ENCODE measurements around the gene MAST2. TPM values are rescaled to one million over a fixed set of nuclear protein-coding genes. Genes with fewer than 3 reads are reported as not detected.

Gene MAST2
- polyA plus RNA-seq, 2 donors: 10.8 to 17.4 TPM

DNA sequence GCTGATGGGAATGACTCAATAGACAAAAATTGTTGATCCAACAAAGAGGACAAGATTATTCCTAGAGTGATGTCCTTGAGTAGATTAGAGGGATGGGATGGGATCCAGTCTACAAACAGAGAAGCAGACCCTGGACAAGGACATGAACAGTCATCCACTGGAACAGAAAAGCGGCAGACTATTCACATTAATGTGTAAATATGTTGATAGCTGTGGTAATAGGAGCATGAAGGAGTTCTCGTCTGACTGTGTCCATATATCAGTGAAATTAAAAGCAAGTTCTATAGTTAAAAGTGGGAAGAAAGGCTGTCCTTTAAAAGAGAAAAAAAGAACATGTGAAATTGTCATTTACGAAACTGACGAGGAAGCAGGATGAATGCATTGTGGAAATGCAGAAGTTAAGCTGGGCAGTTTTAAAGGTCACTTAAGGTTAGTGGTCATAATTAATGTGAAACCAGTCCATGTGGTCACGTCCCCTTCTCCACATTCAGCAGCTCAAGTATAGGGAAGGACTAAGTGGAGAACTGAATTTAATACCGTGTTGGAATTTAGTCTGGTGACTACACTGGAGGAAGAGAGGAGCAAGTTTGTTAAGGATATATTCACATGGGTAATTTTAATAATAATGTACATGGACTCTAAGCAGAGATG lies 266.9 kb downstream of the MAST2 start:
- no peaks in the 10 kb centered on the region for H3K4me1 ChIP-seq (ENCODE audit: control insufficient read depth in 2 of 2, insufficient read depth in 2 of 2, low read length in 1 of 2)
- no peak overlapping the region for H3K4me3 ChIP-seq (ENCODE audit: low read depth in 1 of 2, low read length in 2 of 2)
- H3K9me3 ChIP-seq (ENCODE audit: control insufficient read depth in 2 of 2, insufficient read depth in 1 of 2, low read depth in 1 of 2, low read length in 1 of 2): no peaks in the 10 kb centered on the region
- no peaks in the 10 kb centered on the region for H3K36me3 ChIP-seq (ENCODE audit: control insufficient read depth in 2 of 2, insufficient read depth in 2 of 2, low read length in 1 of 2)
- H3K27ac ChIP-seq (ENCODE audit: low read depth in 2 of 2, low read length in 1 of 2): no peak overlapping the region
- 89% methylated on average over 6 of the region's 6 CpGs for WGBS, 2 donors
- no peaks in the 10 kb centered on the region for H3K27me3 ChIP-seq (ENCODE audit: control insufficient read depth in 1 of 2, insufficient read depth in 2 of 2, low read length in 2 of 2)

DNA sequence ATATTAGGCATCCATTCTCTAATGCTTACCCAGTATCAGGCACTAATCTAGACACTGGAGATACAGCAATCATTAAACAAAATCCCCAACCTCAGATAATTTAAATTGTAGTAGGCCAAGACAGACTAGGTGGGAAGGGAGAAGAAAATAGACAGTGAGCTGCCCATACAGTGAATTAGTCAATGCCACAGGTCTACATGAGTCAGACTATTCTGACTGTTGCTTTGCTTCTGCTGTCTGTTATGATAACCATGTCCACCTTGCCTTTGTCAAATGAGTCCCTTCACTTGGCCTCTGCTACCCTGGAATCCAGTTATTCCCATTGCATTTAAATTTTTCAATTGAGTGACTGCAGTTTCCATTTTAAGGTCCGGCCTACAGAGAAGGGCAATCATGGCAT lies 269.6 kb downstream of the MAST2 start:
- H3K4me3 ChIP-seq (ENCODE audit: low read depth in 1 of 2, low read length in 2 of 2): no peak overlapping the region
- WGBS, 2 donors: 99 to 100% methylated on average over 1 of the region's 1 CpG
- H3K9me3 ChIP-seq (ENCODE audit: control insufficient read depth in 2 of 2, insufficient read depth in 1 of 2, low read depth in 1 of 2, low read length in 1 of 2): no peaks in the 10 kb centered on the region
- H3K27ac ChIP-seq (ENCODE audit: low read depth in 2 of 2, low read length in 1 of 2): no peak overlapping the region
- H3K4me1 ChIP-seq (ENCODE audit: control insufficient read depth in 2 of 2, insufficient read depth in 2 of 2, low read length in 1 of 2): no peaks in the 10 kb centered on the region
- H3K36me3 ChIP-seq (ENCODE audit: control insufficient read depth in 2 of 2, insufficient read depth in 2 of 2, low read length in 1 of 2): no peaks in the 10 kb centered on the region
- no peaks in the 10 kb centered on the region for H3K27me3 ChIP-seq (ENCODE audit: control insufficient read depth in 1 of 2, insufficient read depth in 2 of 2, low read length in 2 of 2)

DNA sequence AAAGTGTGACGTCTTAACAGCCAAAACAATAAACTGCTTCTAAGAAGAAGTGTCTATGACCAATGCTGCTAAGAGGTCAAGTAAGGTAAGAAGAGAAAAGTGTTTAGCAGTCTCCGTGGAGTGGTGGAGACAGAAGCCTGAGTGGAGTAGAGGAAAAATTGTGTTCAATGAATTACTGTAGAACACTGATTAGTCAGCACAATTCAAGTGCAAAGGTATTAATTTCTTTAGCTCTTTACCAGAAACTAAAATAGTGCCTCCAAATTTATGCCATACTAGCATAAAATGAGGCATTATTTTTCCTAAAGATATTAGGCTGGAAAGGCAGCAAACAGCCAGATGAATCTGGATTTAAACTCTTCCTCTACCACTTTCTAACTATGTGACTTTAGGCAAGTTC lies 272.9 kb downstream of the MAST2 start:
- H3K9me3 ChIP-seq (ENCODE audit: control insufficient read depth in 2 of 2, insufficient read depth in 1 of 2, low read depth in 1 of 2, low read length in 1 of 2): no peaks in the 10 kb centered on the region
- H3K36me3 ChIP-seq (ENCODE audit: control insufficient read depth in 2 of 2, insufficient read depth in 2 of 2, low read length in 1 of 2): no peaks in the 10 kb centered on the region
- no peaks in the 10 kb centered on the region for H3K27me3 ChIP-seq (ENCODE audit: control insufficient read depth in 1 of 2, insufficient read depth in 2 of 2, low read length in 2 of 2)
- no peak overlapping the region for H3K27ac ChIP-seq (ENCODE audit: low read depth in 2 of 2, low read length in 1 of 2)
- H3K4me1 ChIP-seq (ENCODE audit: control insufficient read depth in 2 of 2, insufficient read depth in 2 of 2, low read length in 1 of 2): no peaks in the 10 kb centered on the region
- no peak overlapping the region for H3K4me3 ChIP-seq (ENCODE audit: low read depth in 1 of 2, low read length in 2 of 2)
- 91 to 92% methylated on average over 2 of the region's 2 CpGs for WGBS, 2 donors

DNA sequence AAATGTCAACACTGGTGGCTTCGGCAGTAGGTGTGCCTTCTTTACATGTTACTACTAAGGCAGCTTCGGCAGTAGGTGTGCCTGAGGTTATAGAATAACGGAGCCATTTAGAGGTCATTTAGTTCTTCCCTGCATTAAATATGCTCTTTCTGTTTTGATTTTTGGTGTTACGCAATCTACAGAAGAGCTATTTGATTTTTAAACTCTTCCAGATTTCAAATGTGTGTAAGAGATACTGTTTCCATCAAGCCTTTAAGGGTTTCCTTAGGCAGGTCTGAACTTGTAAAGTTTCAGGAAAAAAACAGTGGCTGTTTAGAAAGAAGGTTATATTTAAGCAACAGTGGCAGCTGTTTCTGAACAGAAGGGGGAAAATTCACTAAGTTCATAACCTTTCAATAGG lies 274.2 kb downstream of the MAST2 start:
- no peak overlapping the region for H3K27ac ChIP-seq (ENCODE audit: low read depth in 2 of 2, low read length in 1 of 2)
- H3K4me3 ChIP-seq (ENCODE audit: low read depth in 1 of 2, low read length in 2 of 2): no peak overlapping the region
- WGBS, 2 donors: 61 to 70% methylated on average over 4 of the region's 4 CpGs
- H3K27me3 ChIP-seq (ENCODE audit: control insufficient read depth in 1 of 2, insufficient read depth in 2 of 2, low read length in 2 of 2): no peaks in the 10 kb centered on the region
- no peaks in the 10 kb centered on the region for H3K4me1 ChIP-seq (ENCODE audit: control insufficient read depth in 2 of 2, insufficient read depth in 2 of 2, low read length in 1 of 2)
- H3K9me3 ChIP-seq (ENCODE audit: control insufficient read depth in 2 of 2, insufficient read depth in 1 of 2, low read depth in 1 of 2, low read length in 1 of 2): no peaks in the 10 kb centered on the region
- no peaks in the 10 kb centered on the region for H3K36me3 ChIP-seq (ENCODE audit: control insufficient read depth in 2 of 2, insufficient read depth in 2 of 2, low read length in 1 of 2)

DNA sequence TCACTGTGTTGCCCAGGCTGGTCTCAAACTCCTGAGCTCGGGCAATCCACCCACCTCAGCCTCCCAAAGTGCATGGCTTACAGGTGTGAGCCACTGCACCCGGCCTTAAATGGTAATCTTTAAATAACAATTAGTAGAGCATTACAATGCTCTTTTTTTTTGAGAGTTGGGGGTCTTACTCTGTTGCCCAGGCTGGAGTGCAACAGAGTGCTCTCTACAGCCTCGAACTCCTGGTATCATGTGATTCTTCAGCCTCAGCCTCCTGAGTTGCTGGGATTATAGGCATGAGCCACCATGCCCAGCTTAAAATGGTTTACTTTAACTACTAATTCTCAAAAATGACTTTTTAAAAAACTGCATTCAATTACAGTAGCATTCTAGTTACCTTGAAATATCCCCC lies 276.8 kb downstream of the MAST2 start:
- no peaks in the 10 kb centered on the region for H3K4me1 ChIP-seq (ENCODE audit: control insufficient read depth in 2 of 2, insufficient read depth in 2 of 2, low read length in 1 of 2)

DNA sequence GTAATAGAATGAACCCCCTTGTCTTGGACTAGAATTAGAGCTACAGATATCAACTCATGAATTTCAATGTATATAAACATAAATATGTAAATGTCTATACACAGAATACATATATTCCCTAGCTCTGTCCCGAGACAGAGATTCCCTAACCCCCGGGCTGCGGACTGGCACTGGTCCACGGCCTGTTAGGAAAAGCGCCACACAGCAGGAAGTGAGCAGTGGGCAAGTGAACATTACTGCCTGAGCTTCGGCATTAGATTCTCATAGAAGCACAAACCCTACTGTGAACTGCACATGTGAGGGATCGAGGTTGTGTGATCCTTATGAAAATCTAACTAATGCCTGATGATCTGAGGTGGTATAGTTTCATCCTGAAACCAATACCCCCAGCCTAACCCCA lies 277.8 kb downstream of the MAST2 start:
- Histone ChIP-seq H3K4me3 (ENCODE audit: low read depth in 1 of 2, low read length in 2 of 2) (no peak overlapping the region), H3K4me1 (ENCODE audit: control insufficient read depth in 2 of 2, insufficient read depth in 2 of 2, low read length in 1 of 2) (no peaks in the 10 kb centered on the region), H3K36me3 (ENCODE audit: control insufficient read depth in 2 of 2, insufficient read depth in 2 of 2, low read length in 1 of 2) (no peaks in the 10 kb centered on the region), H3K27ac (ENCODE audit: low read depth in 2 of 2, low read length in 1 of 2) (no peak overlapping the region), H3K27me3 (ENCODE audit: control insufficient read depth in 1 of 2, insufficient read depth in 2 of 2, low read length in 2 of 2) (no peaks in the 10 kb centered on the region), H3K9me3 (ENCODE audit: control insufficient read depth in 2 of 2, insufficient read depth in 1 of 2, low read depth in 1 of 2, low read length in 1 of 2) (no peaks in the 10 kb centered on the region)
- WGBS, 2 donors: 72 to 79% methylated on average over 7 of the region's 7 CpGs

More for the DNA sequence above, 276.8 kb downstream of the MAST2 start:
- no peaks in the 10 kb centered on the region for H3K9me3 ChIP-seq (ENCODE audit: control insufficient read depth in 2 of 2, insufficient read depth in 1 of 2, low read depth in 1 of 2, low read length in 1 of 2)
- no peaks in the 10 kb centered on the region for H3K27me3 ChIP-seq (ENCODE audit: control insufficient read depth in 1 of 2, insufficient read depth in 2 of 2, low read length in 2 of 2)
- no peaks in the 10 kb centered on the region for H3K36me3 ChIP-seq (ENCODE audit: control insufficient read depth in 2 of 2, insufficient read depth in 2 of 2, low read length in 1 of 2)
- H3K4me3 ChIP-seq (ENCODE audit: low read depth in 1 of 2, low read length in 2 of 2): no peak overlapping the region
- 82 to 83% methylated on average over 3 of the region's 3 CpGs for WGBS, 2 donors
- H3K27ac ChIP-seq (ENCODE audit: low read depth in 2 of 2, low read length in 1 of 2): no peak overlapping the region

DNA sequence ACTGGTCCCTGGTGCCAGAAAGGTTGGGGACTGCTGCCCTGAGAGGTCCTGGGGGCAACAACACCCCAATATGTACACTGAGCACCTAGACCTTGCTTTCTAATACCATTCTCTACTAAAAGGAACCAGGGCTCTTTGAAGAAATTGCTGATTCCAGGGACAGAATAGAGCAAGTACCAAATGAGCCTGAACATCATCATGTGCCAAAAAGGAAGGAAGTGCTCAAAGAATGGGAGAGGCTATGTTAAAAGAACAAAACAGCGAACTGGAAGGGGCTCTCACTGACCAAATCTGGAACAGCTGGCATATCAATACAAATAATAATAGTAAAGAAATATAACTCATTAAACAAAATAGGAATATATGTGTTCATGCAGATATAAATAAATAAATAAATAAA lies 278.2 kb downstream of the MAST2 start:
- Histone ChIP-seq H3K4me3 (ENCODE audit: low read depth in 1 of 2, low read length in 2 of 2) (no peak overlapping the region), H3K4me1 (ENCODE audit: control insufficient read depth in 2 of 2, insufficient read depth in 2 of 2, low read length in 1 of 2) (no peaks in the 10 kb centered on the region), H3K27ac (ENCODE audit: low read depth in 2 of 2, low read length in 1 of 2) (no peak overlapping the region), H3K9me3 (ENCODE audit: control insufficient read depth in 2 of 2, insufficient read depth in 1 of 2, low read depth in 1 of 2, low read length in 1 of 2) (no peaks in the 10 kb centered on the region), H3K27me3 (ENCODE audit: control insufficient read depth in 1 of 2, insufficient read depth in 2 of 2, low read length in 2 of 2) (no peaks in the 10 kb centered on the region), H3K36me3 (ENCODE audit: control insufficient read depth in 2 of 2, insufficient read depth in 2 of 2, low read length in 1 of 2) (no peaks in the 10 kb centered on the region)
- 61 to 68% methylated on average over 1 of the region's 1 CpG for WGBS, 2 donors

DNA sequence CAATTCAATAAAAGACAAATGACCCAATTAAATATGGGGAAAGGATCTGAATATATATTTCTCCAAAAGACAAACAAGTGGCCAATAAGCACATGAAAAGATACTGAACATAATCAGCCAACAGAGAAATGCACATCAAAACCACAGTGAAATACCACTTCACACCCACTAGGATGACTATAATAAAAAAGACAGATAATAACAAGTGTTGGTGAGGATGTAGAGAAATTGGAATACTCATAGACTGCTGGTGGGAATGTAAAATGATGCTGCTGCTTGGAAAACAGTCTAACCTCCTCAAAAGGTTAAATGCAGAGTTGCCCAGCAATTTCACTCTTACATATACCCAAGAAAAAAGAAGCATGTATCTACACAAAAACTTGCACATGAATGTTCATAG lies 280.2 kb downstream of the MAST2 start:
- no peaks in the 10 kb centered on the region for H3K27me3 ChIP-seq (ENCODE audit: control insufficient read depth in 1 of 2, insufficient read depth in 2 of 2, low read length in 2 of 2)
- H3K9me3 ChIP-seq (ENCODE audit: control insufficient read depth in 2 of 2, insufficient read depth in 1 of 2, low read depth in 1 of 2, low read length in 1 of 2): no peaks in the 10 kb centered on the region
- no peak overlapping the region for H3K27ac ChIP-seq (ENCODE audit: low read depth in 2 of 2, low read length in 1 of 2)
- no peak overlapping the region for H3K4me3 ChIP-seq (ENCODE audit: low read depth in 1 of 2, low read length in 2 of 2)
- no peaks in the 10 kb centered on the region for H3K4me1 ChIP-seq (ENCODE audit: control insufficient read depth in 2 of 2, insufficient read depth in 2 of 2, low read length in 1 of 2)
- H3K36me3 ChIP-seq (ENCODE audit: control insufficient read depth in 2 of 2, insufficient read depth in 2 of 2, low read length in 1 of 2): no peaks in the 10 kb centered on the region

DNA sequence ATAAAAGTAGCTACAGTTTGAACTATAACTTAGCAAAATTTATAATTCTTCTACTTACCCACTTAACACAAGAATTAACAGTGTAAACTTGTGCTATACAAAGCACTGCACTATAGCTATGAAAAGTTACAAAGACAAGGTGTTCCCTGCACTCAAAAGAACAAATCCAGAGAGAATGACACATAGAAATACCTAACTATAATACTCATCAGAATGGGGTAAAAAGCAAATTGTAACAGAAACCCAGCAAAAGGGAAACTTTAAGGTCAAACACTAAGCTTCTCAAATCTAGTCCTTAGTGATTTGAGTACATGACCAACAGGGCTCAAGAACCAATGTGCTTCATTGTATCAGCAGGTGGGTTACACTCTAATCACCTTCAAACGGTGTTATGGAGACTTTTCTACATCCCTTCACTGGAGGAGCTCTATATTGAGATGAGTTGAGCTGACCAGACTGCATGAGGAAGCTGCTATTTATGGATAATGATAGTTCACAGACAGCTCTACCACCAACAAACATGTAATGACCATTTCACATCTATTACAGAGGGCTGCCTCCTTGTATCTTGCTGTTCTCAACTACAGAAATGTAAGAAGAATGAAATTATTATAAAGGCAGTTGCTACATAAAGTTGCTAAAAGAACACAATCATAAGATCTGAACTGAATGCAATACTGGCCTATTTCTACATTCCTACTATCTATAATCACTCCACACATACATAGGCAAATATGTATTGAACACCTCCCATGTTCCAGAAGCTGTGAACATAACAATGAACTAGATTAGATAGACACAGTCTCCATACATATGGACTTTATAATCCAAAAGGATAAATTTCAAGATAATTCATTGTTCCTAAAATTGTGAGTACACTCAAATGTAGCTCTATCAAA lies 281.4 kb downstream of the MAST2 start:
- H3K36me3 ChIP-seq (ENCODE audit: control insufficient read depth in 2 of 2, insufficient read depth in 2 of 2, low read length in 1 of 2): no peaks in the 10 kb centered on the region
- H3K27me3 ChIP-seq (ENCODE audit: control insufficient read depth in 1 of 2, insufficient read depth in 2 of 2, low read length in 2 of 2): no peaks in the 10 kb centered on the region
- 68 to 83% methylated on average over 1 of the region's 1 CpG for WGBS, 2 donors
- no peaks in the 10 kb centered on the region for H3K9me3 ChIP-seq (ENCODE audit: control insufficient read depth in 2 of 2, insufficient read depth in 1 of 2, low read depth in 1 of 2, low read length in 1 of 2)
- no peaks in the 10 kb centered on the region for H3K4me1 ChIP-seq (ENCODE audit: control insufficient read depth in 2 of 2, insufficient read depth in 2 of 2, low read length in 1 of 2)
- H3K4me3 ChIP-seq (ENCODE audit: low read depth in 1 of 2, low read length in 2 of 2): no peak overlapping the region
- no peak overlapping the region for H3K27ac ChIP-seq (ENCODE audit: low read depth in 2 of 2, low read length in 1 of 2)
